Measurements from ENCODE around the gene BTBD9. TPM values are rescaled to one million over a fixed set of nuclear protein-coding genes. Genes with fewer than 3 reads are reported as not detected.

The BTBD9 gene
- total RNA-seq, 2 donors from 2014 or later = 15.3 to 23.6 TPM

GRCh38 chr6:38580030-38580429 is 59.7 kb downstream of the BTBD9 start:
- TF ChIP-seq CTCF (IDR thresholded peaks at IDR 0.05) = no peak
- no peak overlapping the region for H3K9ac ChIP-seq (ENCODE audit: low read depth in 2 of 2, low read length in 2 of 2)
- H3K27ac ChIP-seq = no peak overlapping the region
- intact Hi-C loops (cut with DNase I) = no loop called here
- H3K9me3 ChIP-seq = no peaks in the 10 kb centered on the region
- no peaks in the 10 kb centered on the region for H3K4me1 ChIP-seq
- no peak for DNase-seq
- H3K27me3 ChIP-seq = no peaks in the 10 kb centered on the region
- no peaks in the 10 kb centered on the region for H3K36me3 ChIP-seq
- no peak overlapping the region for H3K4me3 ChIP-seq

- no peak for TF ChIP-seq CTCF (IDR thresholded peaks at IDR 0.05)
- Histone ChIP-seq H3K36me3 (no peaks in the 10 kb centered on the region), H3K4me3 (no peak overlapping the region), H3K27me3 (no peaks in the 10 kb centered on the region), H3K9me3 (no peaks in the 10 kb centered on the region), H3K9ac (ENCODE audit: low read depth in 2 of 2, low read length in 2 of 2) (no peak overlapping the region), H3K27ac (no peak overlapping the region), H3K4me1 (no peaks in the 10 kb centered on the region)
- DNase-seq = no peak
- intact Hi-C loops (cut with DNase I) = no loop called here
These were observed 60.6 kb downstream of the BTBD9 start for GRCh38 chr6:38579010-38579628.

GRCh38 chr6:38578075-38578474 is 61.7 kb downstream of the BTBD9 start:
- Histone ChIP-seq H3K4me3 (no peak overlapping the region), H3K27me3 (no peaks in the 10 kb centered on the region), H3K9ac (ENCODE audit: low read depth in 2 of 2, low read length in 2 of 2) (no peak overlapping the region), H3K9me3 (no peaks in the 10 kb centered on the region), H3K27ac (no peak overlapping the region), H3K4me1 (no peaks in the 10 kb centered on the region), H3K36me3 (no peaks in the 10 kb centered on the region)
- TF ChIP-seq CTCF (IDR thresholded peaks at IDR 0.05) = no peak
- intact Hi-C loops (cut with DNase I) = no loop called here
- no peak for DNase-seq

- no peaks in the 10 kb centered on the region for H3K9me3 ChIP-seq
- no peak overlapping the region for H3K4me3 ChIP-seq
- no peak overlapping the region for H3K9ac ChIP-seq (ENCODE audit: low read depth in 2 of 2, low read length in 2 of 2)
- TF ChIP-seq CTCF (IDR thresholded peaks at IDR 0.05) = no peak
- H3K36me3 ChIP-seq = no peaks in the 10 kb centered on the region
- no peaks in the 10 kb centered on the region for H3K4me1 ChIP-seq
- no peak overlapping the region for H3K27ac ChIP-seq
- DNase-seq = no peak
- intact Hi-C loops (cut with DNase I) = no loop called here
- H3K27me3 ChIP-seq = no peaks in the 10 kb centered on the region
These were observed 62.2 kb downstream of the BTBD9 start for GRCh38 chr6:38577492-38577891.

- H3K4me3 ChIP-seq = no peak overlapping the region
- intact Hi-C loops (cut with DNase I) = no loop called here
- no peaks in the 10 kb centered on the region for H3K36me3 ChIP-seq
- no peak overlapping the region for H3K9ac ChIP-seq (ENCODE audit: low read depth in 2 of 2, low read length in 2 of 2)
- DNase-seq = no peak
- H3K27ac ChIP-seq = no peak overlapping the region
- TF ChIP-seq CTCF (IDR thresholded peaks at IDR 0.05) = no peak
- H3K27me3 ChIP-seq = no peaks in the 10 kb centered on the region
- no peaks in the 10 kb centered on the region for H3K9me3 ChIP-seq
- no peaks in the 10 kb centered on the region for H3K4me1 ChIP-seq
These were observed 65.8 kb downstream of the BTBD9 start for GRCh38 chr6:38573801-38574395.

Data from colonic mucosa (tissue), 4 donors.